Measurements from ENCODE around the gene PDE4A.

DNA sequence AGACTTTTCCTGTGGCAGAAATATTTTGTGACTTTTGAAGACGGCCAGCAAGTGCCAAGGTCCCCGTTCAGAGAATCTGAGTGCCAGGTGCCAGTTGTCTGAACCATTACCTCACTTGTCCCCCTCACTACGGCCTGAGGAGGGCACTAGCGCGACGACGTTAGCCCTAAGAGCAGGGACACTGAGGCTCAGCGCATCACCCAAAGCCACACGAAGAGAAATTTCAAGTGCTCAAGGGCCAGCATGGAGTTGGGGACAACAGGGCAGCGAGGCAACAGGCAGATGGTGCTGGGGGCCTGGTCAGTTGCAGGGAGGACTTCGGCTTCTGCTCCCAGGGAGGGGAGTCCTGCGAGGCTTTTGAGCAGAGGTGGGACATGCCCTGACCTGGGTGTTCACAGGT lies 30.5 kb upstream of the PDE4A start:
- TF ChIP-seq, protein P1, sequence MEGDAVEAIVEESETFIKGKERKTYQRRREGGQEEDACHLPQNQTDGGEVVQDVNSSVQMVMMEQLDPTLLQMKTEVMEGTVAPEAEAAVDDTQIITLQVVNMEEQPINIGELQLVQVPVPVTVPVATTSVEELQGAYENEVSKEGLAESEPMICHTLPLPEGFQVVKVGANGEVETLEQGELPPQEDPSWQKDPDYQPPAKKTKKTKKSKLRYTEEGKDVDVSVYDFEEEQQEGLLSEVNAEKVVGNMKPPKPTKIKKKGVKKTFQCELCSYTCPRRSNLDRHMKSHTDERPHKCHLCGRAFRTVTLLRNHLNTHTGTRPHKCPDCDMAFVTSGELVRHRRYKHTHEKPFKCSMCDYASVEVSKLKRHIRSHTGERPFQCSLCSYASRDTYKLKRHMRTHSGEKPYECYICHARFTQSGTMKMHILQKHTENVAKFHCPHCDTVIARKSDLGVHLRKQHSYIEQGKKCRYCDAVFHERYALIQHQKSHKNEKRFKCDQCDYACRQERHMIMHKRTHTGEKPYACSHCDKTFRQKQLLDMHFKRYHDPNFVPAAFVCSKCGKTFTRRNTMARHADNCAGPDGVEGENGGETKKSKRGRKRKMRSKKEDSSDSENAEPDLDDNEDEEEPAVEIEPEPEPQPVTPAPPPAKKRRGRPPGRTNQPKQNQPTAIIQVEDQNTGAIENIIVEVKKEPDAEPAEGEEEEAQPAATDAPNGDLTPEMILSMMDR (IDR thresholded peaks at IDR 0.05; ENCODE audit: low read depth, low read length, missing input control): no peak
- TF ChIP-seq, protein P2, sequence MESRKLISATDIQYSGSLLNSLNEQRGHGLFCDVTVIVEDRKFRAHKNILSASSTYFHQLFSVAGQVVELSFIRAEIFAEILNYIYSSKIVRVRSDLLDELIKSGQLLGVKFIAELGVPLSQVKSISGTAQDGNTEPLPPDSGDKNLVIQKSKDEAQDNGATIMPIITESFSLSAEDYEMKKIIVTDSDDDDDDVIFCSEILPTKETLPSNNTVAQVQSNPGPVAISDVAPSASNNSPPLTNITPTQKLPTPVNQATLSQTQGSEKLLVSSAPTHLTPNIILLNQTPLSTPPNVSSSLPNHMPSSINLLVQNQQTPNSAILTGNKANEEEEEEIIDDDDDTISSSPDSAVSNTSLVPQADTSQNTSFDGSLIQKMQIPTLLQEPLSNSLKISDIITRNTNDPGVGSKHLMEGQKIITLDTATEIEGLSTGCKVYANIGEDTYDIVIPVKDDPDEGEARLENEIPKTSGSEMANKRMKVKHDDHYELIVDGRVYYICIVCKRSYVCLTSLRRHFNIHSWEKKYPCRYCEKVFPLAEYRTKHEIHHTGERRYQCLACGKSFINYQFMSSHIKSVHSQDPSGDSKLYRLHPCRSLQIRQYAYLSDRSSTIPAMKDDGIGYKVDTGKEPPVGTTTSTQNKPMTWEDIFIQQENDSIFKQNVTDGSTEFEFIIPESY (IDR thresholded peaks at IDR 0.05): no peak
- TF ChIP-seq RXRA (IDR thresholded peaks at IDR 0.05) (no peak), SP1 (IDR thresholded peaks at IDR 0.05) (no peak), HNF4G (IDR thresholded peaks at IDR 0.05) (no peak), TAF1 (conservative IDR thresholded peaks at IDR 0.05) (no peak), RAD21 (IDR thresholded peaks at IDR 0.05) (no peak), EGR1 (IDR thresholded peaks at IDR 0.05; ENCODE audit: low read depth in 2 of 2) (no peak), JUND (IDR thresholded peaks at IDR 0.05) (no peak)
